ENCODE data around the gene SLC16A12. TPM values are rescaled to one million over a fixed set of nuclear protein-coding genes. Genes with fewer than 3 reads are reported as not detected.
A peak's percentile ranks its signal among the peaks of the same experiment; 100 is the strongest.

SLC16A12 gene
- total and polyA plus RNA-seq, 2 of the 8 experiments (the other 6 are each of a cell fraction or from before 2014, with no cell fraction given), result 1.6 to 1.9 TPM

DNA sequence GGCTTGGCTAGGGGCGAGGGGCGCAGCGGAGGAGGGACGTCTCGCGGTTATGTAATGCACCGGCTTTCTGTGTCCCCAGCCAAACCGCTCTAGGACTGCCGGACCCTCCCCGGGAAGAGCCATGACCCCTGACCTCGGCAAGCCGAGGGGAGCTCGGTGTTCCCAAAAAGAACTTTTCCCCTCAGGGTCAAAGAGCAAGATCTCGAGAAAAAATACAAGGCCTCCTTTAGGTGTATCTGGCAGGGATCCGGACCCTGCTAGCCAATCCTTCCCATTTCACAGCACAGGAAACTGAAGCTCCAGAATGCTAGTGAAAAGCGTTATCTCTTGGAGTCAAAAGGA, 590 bp upstream of the SLC16A12 start:
- H3K4me1 ChIP-seq (replicated peaks in 1 of 4; ENCODE audit: control insufficient read depth in 3 of 4, insufficient read depth in 4 of 4, low read length in 3 of 4), result peaks cover 0 to 10% (median 7%) of the 10 kb centered on the region in 4 experiments; a peak in 4 of 7 replicates
- H3K27ac ChIP-seq (ENCODE audit: low read depth, low read length), result no peak overlapping the region
- H3K23ac ChIP-seq (ENCODE audit: insufficient read length), result no peak overlapping the region
- peak overlapping the region; percentile 0; the same call in 1 of the 2 replicates for H4K8ac ChIP-seq (ENCODE audit: extremely low read depth, insufficient read depth, low read length)
- H3K23me2 ChIP-seq (ENCODE audit: low read depth, low read length), result peaks cover 3% of the 10 kb centered on the region; the same call in 1 of the 2 replicates
- no peak overlapping the region for H2BK5ac ChIP-seq (ENCODE audit: low read depth, low read length)
- H3K36me3 ChIP-seq (ENCODE audit: control insufficient read depth in 2 of 4, insufficient read depth in 4 of 4, low read length in 3 of 4), result no peaks in the 10 kb centered on the region
- no peak overlapping the region for H2AK5ac ChIP-seq (ENCODE audit: low read depth, low read length)
- H4K20me1 ChIP-seq (replicated peaks in 1 of 2; ENCODE audit: control insufficient read depth in 1 of 2, insufficient read depth in 2 of 2, low read length in 2 of 2), result no peaks in the 10 kb centered on the region
- ChIA-PET CTCF (ENCODE audit: partially characterized antibody) (interaction anchor here (0.7 to 1.9 kb wide), 9 partner anchors 8 to 343 kb away, joined by 3 to 6 read pairs (median 3); no protein-coding TSS in a partner anchor), POLR2A (ENCODE audit: partially characterized antibody) (interaction anchor here (1.1 to 1.8 kb wide), 4 partner anchors 22 to 166 kb away, joined by 3 to 6 read pairs (median 4); partner anchors contain the start of gene KIF20B)
- no peak overlapping the region for H2BK20ac ChIP-seq (ENCODE audit: low read length)
- H3K4me2 ChIP-seq (ENCODE audit: insufficient read depth in 1 of 2, low read depth in 2 of 2, low read length in 2 of 2), result peak overlapping the region; percentile 63 to 70
- no peak overlapping the region for H3K4ac ChIP-seq (replicated peaks; ENCODE audit: insufficient read length, low read depth, low read length)
- no peak overlapping the region for H2BK12ac ChIP-seq (ENCODE audit: low read depth, low read length)
- H3K79me2 ChIP-seq (ENCODE audit: control insufficient read depth in 1 of 2, insufficient read depth in 2 of 2, low read length in 2 of 2), result no peaks in the 10 kb centered on the region
- no peak overlapping the region for H2BK120ac ChIP-seq (replicated peaks; ENCODE audit: low read depth, low read length)
- no peaks in the 10 kb centered on the region for H3K79me1 ChIP-seq (ENCODE audit: low read depth, low read length)
- no peaks in the 10 kb centered on the region for H3K9me3 ChIP-seq (ENCODE audit: insufficient read depth in 2 of 2, low read depth in 1 of 2, low read length in 1 of 2)
- no peak overlapping the region for H4K91ac ChIP-seq (replicated peaks; ENCODE audit: insufficient read length, low read length)
- H2AFZ ChIP-seq (ENCODE audit: low read length), result peak overlapping the region; percentile 21; the same call in 1 of the 2 replicates
- no peak overlapping the region for H3K14ac ChIP-seq (ENCODE audit: insufficient read length)
- H3K9ac ChIP-seq (replicated peaks in 1 of 4; ENCODE audit: extremely low read depth in 1 of 4, low read depth in 3 of 4, low read length in 3 of 4), result 0 out of 7 replicates have a peak overlapping the region, but pooled peaks of 1 of the 4 experiments have one; percentile 32
- no peak overlapping the region for H2BK15ac ChIP-seq (ENCODE audit: low read length)
- H3K4me3 ChIP-seq (ENCODE audit: extremely low read depth in 1 of 4, insufficient read depth in 2 of 4, low read depth in 3 of 4, low read length in 4 of 4), result peak overlapping the region; percentile 35 to 64 (median 41)
- H3K18ac ChIP-seq (ENCODE audit: extremely low read depth, low read length), result peak overlapping the region; percentile 16; the same call in 1 of the 2 replicates
- H4K5ac ChIP-seq (ENCODE audit: insufficient read length, low read depth, low read length), result peak overlapping the region; percentile 5
- WGBS, 2 experiments (ENCODE audit: extremely low coverage in 1 of 2, insufficient coverage in 1 of 2, insufficient read length in 1 of 2, insufficient replicate concordance in 2 of 2, low coverage in 1 of 2, low lambda C conversion rate in 2 of 2, missing lambda C conversion rate in 1 of 2), result 8% methylated on average over 16 of the region's 16 CpGs; no CpG with 5 or more reads in 1 of the 2 experiments
- peaks cover 0 to 15% (median 5%) of the 10 kb centered on the region in 4 experiments; a peak in 4 of 7 replicates for H3K27me3 ChIP-seq (replicated peaks in 1 of 4; ENCODE audit: control insufficient read depth in 3 of 4, extremely low read depth in 1 of 4, insufficient read depth in 3 of 4, low read length in 3 of 4)
- H3K56ac ChIP-seq (replicated peaks; ENCODE audit: insufficient read length, low read depth, low read length), result no peak overlapping the region
- TF ChIP-seq CBX5 (IDR thresholded peaks at IDR 0.05; ENCODE audit: low read depth, low read length) (no peak), CEBPB (IDR thresholded peaks at IDR 0.05; ENCODE audit: low read depth, low read length) (0 out of 2 replicates have a peak, but pooled peaks have one; percentile 3), KDM1A (IDR thresholded peaks at IDR 0.05; ENCODE audit: borderline replicate concordance, low read length) (0 out of 2 replicates have a peak, but pooled peaks have one; percentile 30)
- FAIRE-seq, result no peak
- DNase-seq (ENCODE audit: low read depth in 1 of 2, low spot score in 2 of 2), result no peak

Data from H1 (cell line).